ENCODE measurements around the gene HTRA3.

Gene HTRA3

DNA sequence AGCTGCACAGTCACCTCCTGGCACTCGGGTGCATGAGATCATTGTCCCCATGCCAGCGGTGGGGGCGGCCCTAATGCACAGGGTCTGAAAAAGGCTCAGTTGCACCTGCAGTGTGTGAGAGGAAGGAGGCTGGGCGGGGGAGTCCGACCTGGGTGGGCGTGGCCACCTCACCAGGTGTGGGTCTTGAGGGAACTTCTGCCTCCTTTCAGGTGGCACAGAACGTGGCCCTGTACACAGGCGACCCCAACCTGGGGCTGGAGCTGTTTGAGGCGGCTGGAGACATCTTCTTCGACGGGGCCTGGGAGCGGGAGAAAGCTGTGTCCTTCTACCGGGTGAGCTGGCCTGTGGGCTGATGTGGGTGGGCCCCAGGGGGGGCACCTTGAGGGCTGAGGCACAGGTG lies 34.3 kb upstream of the HTRA3 start:
- Histone ChIP-seq H3K4me2 (ENCODE audit: low read depth, low read length, poor library complexity, severe bottlenecking) (no peak overlapping the region), H3K4me3 (ENCODE audit: insufficient read depth, low read length, poor library complexity, severe bottlenecking) (no peak overlapping the region), H3K9me2 (replicated peaks; ENCODE audit: insufficient read depth, low read length) (no peaks in the 10 kb centered on the region), H3K9me3 (ENCODE audit: insufficient read depth, low read length) (no peaks in the 10 kb centered on the region), H3K79me2 (ENCODE audit: insufficient read depth, low read length) (no peaks in the 10 kb centered on the region), H4K20me1 (ENCODE audit: low read depth, low read length) (no peaks in the 10 kb centered on the region), H3K27me3 (ENCODE audit: low read length) (no peaks in the 10 kb centered on the region), H3K27ac (ENCODE audit: low read depth, low read length) (no peak overlapping the region), H2AFZ (ENCODE audit: low read depth, low read length, severe bottlenecking) (no peak overlapping the region), H3F3A (ENCODE audit: insufficient read depth) (0 out of 2 replicates have a peak, but pooled peaks cover 3% of the 10 kb centered on the region), H3K36me3 (ENCODE audit: low read length) (no peaks in the 10 kb centered on the region), H3K9ac (ENCODE audit: low read length) (no peak overlapping the region)
- TF ChIP-seq EZH2phosphoT487 (conservative IDR thresholded peaks at IDR 0.05; ENCODE audit: low read length): no peak

DNA sequence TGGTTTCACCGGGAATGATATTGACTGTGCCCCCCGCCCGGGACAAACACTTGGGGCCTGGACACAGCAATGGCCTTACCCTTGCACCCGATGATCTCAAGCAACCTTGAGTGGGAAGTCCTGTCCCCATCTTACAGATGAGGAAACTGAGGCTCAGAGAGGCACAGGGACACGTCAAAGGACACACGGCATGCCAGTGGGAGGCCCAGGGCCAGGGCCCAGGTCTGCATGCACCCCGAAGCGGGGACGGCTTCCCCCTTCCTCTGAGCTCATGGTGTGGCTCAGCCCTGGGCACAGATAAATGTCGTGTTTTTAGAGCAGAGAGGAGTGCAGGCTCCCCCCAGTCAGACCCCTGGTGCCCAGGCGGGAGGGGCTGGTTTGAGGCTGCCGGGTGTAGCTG lies 33.9 kb upstream of the HTRA3 start:
- no peak overlapping the region for H2AFZ ChIP-seq (ENCODE audit: low read depth, low read length, severe bottlenecking)
- no peaks in the 10 kb centered on the region for H3K36me3 ChIP-seq (ENCODE audit: low read length)
- no peak overlapping the region for H3K4me3 ChIP-seq (ENCODE audit: insufficient read depth, low read length, poor library complexity, severe bottlenecking)
- H4K20me1 ChIP-seq (ENCODE audit: low read depth, low read length): no peaks in the 10 kb centered on the region
- H3K9me3 ChIP-seq (ENCODE audit: insufficient read depth, low read length): no peaks in the 10 kb centered on the region
- no peaks in the 10 kb centered on the region for H3K79me2 ChIP-seq (ENCODE audit: insufficient read depth, low read length)
- no peaks in the 10 kb centered on the region for H3K27me3 ChIP-seq (ENCODE audit: low read length)
- TF ChIP-seq CTCF (IDR thresholded peaks at IDR 0.05; ENCODE audit: insufficient read depth, low read length, poor library complexity, severe bottlenecking) (no peak), EZH2phosphoT487 (conservative IDR thresholded peaks at IDR 0.05; ENCODE audit: low read length) (no peak)
- H3K9me2 ChIP-seq (replicated peaks; ENCODE audit: insufficient read depth, low read length): no peaks in the 10 kb centered on the region
- H3F3A ChIP-seq (ENCODE audit: insufficient read depth): no peaks in the 10 kb centered on the region
- H3K9ac ChIP-seq (ENCODE audit: low read length): no peak overlapping the region
- no peak overlapping the region for H3K4me2 ChIP-seq (ENCODE audit: low read depth, low read length, poor library complexity, severe bottlenecking)
- H3K27ac ChIP-seq (ENCODE audit: low read depth, low read length): no peak overlapping the region

DNA sequence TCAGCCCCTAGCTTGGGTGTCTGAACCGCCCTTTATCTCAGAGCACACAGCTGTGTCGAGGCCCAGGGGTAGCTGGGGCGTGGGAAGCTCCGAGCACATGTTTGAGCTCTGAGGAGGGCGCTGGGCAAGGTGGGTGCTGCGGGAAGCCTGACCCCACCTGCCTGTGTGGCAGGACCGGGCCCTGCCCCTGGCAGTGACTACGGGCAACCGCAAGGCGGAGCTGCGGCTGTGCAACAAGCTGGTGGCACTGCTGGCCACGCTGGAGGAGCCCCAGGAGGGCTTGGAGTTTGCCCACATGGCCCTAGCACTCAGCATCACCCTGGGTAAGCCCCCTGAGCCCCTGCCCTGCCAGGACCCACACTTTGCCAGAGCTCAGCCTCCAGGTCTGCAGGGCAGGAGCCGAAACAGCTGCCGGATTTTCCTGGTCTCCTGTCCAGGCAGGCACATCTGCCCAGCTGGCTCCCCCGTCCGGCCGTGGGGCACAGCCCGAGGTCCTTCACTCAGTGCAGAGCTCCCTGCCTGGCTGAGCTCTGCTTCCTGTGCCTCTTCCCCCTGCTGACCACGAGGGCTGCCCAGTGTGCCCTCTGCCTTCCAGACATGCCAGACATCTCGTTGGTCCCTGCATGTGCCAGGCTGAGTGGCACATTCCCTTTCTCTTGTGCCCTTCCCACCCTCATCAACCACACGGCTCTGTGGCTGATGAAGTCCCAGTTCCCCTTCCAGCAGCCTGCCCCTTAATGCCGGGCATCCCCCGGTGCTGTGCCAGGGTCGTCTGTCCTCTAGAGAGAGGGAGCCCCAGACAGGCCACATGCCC lies 33.2 kb upstream of the HTRA3 start:
- Histone ChIP-seq H3K27ac (ENCODE audit: low read depth, low read length) (no peak overlapping the region), H3K9ac (ENCODE audit: low read length) (no peak overlapping the region)

More for the DNA sequence above, 33.2 kb upstream of the HTRA3 start:
- Histone ChIP-seq H3K9me3 (ENCODE audit: insufficient read depth, low read length) (no peaks in the 10 kb centered on the region), H3K27me3 (ENCODE audit: low read length) (no peaks in the 10 kb centered on the region), H4K20me1 (ENCODE audit: low read depth, low read length) (no peaks in the 10 kb centered on the region), H2AFZ (ENCODE audit: low read depth, low read length, severe bottlenecking) (no peak overlapping the region), H3F3A (ENCODE audit: insufficient read depth) (no peaks in the 10 kb centered on the region), H3K9me2 (replicated peaks; ENCODE audit: insufficient read depth, low read length) (no peaks in the 10 kb centered on the region), H3K79me2 (ENCODE audit: insufficient read depth, low read length) (no peaks in the 10 kb centered on the region), H3K36me3 (ENCODE audit: low read length) (no peaks in the 10 kb centered on the region), H3K4me3 (ENCODE audit: insufficient read depth, low read length, poor library complexity, severe bottlenecking) (no peak overlapping the region), H3K4me2 (ENCODE audit: low read depth, low read length, poor library complexity, severe bottlenecking) (no peak overlapping the region)
- no peak for TF ChIP-seq EZH2phosphoT487 (conservative IDR thresholded peaks at IDR 0.05; ENCODE audit: low read length)
- TF ChIP-seq CTCF (IDR thresholded peaks at IDR 0.05; ENCODE audit: insufficient read depth, low read length, poor library complexity, severe bottlenecking): no peak

All from SU-DHL-6 (cell line).